Right hindlimb (tissue), 1 donor: ENCODE measurements around the gene TOMM40L.
A peak's percentile ranks its signal among the peaks of the same experiment; 100 is the strongest.

ENCODE experiments used
- DNase-seq: peaks from one replicate; pipeline ENCODE4 v3.0.0-alpha.2; 2018

The TOMM40L gene

GRCh38 chr1:161225534-161226319 lies at the start of gene TOMM40L:
Gene TOMM40L (plus strand): TSS chr1:161226060. CDS start chr1:161226490, 430 bp downstream.
- peak; percentile 92 for DNase-seq

DNA sequence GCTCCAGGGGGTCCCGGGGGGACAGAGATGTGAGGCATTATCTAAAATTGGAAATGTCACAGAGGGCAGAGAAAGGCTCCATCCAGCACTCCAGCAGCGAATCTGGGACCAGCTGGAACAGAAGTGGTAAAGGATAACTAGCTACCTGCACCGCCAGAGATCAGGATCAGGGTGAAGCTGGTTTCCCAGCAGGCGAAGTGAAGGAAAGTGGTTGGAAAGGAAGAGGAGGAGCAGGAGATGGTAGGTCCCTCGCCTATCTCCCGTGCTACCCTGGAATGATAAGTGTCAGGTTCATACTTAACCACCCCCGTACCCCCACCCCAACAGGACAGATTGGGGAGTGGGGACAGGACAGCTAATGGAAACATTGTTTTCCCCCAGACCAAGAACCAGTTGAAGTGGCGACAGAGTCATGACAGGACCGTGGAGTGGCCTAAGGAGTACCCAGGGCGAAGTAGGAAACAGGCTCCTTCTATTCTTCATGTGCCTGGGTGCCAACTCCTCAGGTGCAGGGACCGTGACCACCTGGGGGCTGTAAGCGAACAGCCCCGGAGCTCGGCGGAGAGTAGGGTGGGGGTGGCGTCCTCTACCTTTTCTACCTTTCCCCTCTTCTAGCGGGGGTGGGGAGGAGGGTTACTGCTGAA lies 49.3 kb upstream of the TOMM40L start:
- no peak for DNase-seq

DNA sequence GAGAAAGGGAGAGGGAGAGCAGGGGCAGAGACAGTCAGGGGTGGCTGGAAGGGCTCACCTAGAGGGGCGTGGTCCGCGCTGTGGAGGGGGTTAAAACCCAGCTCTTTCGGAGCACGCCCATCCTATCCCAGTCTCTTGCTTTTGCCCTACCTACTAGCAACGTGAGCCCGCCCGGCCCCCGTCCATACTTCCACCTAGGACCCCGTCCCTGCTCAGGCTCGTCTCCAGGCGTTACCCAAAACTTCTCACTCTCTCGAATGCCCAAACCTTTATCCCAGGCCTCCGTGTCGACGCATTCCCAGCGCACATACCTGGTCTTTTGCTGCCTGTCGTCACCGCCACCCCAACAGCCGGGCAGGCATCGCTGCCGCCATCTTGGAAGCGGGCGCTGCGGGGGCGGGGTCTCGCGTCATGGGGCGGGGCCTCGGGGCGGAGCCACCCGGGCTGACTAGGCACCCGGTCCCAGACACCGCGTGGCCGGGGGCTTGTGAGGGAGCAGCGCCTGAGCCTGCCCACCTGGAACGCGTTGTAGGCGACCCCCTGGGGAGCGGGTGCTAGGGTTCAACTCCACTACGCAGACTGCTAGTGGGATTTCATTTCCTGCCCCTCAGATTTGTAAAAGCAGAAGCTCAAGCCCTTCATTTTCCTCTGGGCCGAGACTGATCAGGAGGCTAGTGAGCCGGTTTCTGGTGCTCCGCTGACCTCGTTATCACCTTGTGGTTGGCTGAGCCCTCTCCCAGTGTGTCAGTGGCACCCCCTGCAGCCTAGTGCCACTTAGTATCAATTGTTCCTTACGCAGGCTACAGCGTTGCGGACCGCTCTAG lies 48.5 kb upstream of the TOMM40L start, which contains the start of gene B4GALT3:
Gene B4GALT3 (minus strand): TSS at position 396 of the 824 bp plus-strand sequence. CDS start 1,447 bp downstream, outside the sequence.
- DNase-seq, result peak; percentile 95

DNA sequence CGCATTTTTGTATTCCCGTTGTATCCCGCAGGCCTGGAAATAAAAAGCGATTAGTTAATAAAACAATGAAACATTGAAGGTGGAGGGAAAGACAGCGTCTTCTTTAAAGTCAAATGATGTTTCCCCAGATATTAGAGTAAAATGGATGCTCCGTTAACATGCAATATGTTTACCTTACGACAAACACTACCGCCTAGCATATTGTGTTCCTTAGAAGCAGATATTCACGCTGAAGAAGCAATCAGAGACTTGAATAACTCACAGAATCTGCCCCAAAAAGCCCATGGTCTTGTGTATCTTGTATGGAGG lies 48.0 kb upstream of the TOMM40L start:
- DNase-seq, result no peak

DNA sequence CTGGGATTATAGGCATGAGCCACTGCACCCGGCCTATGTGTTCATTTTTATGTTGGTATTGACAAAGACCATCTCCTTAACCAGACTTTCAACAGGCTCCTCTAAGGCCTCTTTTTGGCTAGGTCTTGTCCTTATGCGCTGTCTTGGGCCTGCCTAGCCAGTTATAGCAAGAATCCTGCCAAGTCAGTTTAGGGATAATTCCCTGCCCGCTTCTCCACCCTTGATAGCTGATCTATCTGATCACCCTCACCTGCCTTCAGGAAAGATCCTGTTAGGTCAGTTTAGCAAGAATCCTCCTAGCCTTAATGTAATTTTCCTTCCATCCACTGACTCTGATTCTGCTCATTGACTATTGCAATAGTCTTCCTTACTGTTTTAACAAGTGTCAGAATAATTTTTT lies 46.2 kb upstream of the TOMM40L start:
- no peak for DNase-seq

DNA sequence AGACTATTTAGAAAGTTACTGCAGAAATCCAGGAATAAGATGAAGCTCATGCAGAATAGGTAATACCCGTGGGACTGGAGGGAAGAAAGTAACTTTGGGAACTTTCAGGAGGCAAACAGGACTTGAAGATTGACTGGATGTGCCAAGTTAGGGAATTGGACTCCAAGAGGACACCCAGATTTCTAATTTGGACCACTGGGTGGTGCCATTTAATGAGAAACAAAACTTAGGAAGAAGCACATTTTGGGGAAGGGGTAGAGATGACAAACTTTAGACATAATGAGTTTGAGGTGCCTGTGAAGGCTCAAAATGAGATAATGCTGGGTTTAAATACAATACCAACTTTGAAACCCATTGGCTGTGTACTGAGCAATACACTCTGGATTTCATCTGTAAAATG lies 45.2 kb upstream of the TOMM40L start:
- DNase-seq, result no peak

DNA sequence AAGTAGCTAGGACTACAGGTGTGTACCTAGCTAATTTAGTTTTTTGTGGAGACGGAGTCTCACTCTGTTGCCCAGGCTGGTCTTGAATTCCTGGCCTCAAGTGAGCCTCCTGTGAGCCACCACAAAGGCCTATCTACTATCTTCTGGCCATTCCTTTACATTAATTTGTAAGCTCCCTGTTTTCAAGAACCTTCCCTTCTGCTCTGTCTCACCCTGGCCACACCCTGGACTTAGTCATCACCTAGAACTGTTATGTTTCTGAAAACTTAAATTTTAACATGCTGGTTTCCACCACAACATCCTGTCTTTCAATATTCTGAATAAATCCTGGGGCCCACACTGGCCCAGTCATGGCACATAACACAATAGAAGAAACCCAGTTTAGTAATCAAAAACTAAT lies 43.6 kb upstream of the TOMM40L start:
- DNase-seq, result no peak

DNA sequence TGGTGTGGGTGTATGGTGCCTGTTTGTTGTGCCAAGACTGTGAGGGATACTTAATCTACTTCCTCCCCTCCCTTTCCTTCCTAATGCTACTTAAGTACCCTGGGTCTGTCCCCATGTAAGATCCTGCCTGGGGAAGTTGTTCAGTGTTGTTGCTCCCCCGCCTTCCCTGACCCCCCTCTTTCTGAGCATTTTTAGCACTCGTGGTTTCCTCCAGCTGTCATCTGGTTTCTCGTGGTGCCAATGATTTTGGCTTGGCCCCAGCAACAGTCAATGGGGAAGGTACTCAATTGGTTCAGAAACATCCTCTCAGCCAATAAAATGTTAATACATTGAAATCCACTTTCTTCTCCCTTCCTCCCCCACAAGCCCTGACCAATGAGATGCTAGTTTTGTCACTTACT lies 40.6 kb upstream of the TOMM40L start:
- peak; percentile 73 for DNase-seq

GRCh38 chr1:161185732-161186311 lies 40.0 kb upstream of the TOMM40L start:
- DNase-seq, result peak; percentile 24

GRCh38 chr1:161187311-161187710 lies 38.5 kb upstream of the TOMM40L start:
- DNase-seq, result no peak

DNA sequence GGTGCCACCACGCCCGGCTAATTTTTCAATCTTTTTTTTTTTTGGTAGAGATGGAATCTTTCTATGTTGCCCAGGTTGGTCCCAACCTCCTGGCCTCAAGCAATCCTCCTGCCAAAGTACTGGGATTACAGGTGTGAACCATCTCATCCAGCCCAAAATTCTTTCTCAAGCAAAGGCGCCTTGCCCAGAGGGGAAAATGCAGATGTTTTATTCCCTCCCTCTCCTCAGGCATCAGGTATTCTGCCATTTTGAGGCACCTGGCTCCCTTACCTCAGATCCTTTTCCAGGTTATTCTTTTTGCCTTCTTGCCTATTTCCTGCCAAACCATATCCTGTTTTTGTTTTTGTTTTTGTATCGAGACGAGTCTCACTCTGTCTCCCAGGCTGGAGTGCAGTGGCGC lies 37.5 kb upstream of the TOMM40L start:
- no peak for DNase-seq

DNA sequence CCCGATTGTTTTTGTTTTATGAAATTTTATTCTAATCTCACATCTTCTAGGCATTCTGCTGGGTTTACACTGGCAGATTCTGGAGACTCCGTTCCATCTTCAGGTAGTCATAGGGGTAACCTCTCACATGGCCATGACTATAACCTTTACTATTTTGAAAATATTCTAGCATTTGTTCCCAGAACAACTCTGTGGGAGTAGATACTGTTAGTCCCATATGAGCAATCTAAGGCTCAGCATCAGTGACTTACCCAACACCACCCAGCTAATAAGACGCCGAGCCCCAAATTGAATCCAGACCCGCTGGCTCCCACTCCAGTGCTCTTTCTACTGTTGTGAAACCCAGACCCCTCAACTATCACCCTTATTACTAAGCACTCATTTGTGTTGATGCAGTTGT lies 36.8 kb upstream of the TOMM40L start:
- no peak for DNase-seq

DNA sequence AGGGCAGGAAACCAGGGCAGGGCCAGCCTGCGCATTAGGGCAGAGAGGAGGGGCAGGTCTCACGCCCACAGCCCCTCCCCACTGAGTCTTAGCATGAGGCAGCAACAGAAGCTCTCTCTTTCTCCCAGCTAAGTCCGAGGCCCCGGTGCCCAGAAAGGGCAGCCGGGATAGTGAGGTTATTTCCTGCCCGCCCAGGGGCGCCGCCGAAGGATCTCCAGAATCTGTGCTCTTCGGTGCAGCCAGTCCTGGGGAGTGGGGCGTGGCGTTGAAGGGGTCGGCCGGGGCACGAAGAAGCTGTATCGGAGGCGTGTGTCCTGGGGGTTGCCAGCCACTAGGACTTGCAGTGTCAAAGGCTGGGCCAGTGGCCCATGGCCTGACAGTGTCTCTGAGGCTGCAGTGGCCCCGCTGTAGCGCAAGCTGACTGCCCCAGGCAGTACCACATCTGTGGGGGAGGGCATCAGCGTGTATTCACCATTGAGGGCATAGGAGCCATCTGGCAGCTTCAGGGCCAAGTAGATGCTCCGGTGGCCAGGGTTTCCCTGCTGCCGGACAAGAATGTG lies 34.8 kb upstream of the TOMM40L start:
- no peak for DNase-seq

DNA sequence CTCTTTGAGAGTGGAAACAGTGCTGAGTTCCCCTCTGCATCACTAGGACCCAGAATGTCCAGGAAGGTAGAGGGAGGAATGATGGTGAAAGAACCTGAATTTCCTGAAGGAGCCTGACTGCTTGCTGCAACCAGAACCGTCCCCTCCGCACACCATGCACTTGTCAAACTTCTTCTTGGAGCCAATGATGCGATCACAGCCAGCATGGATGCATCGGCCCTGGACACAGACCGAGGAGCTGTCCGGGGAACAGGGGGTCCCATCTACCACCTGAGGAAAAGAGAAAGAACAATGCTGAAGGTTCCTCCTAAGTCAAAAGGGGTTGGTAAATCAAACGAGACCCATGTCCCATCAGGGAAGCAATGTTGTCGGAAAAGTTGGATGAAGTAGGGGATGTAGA lies 33.9 kb upstream of the TOMM40L start:
- DNase-seq, result no peak

DNA sequence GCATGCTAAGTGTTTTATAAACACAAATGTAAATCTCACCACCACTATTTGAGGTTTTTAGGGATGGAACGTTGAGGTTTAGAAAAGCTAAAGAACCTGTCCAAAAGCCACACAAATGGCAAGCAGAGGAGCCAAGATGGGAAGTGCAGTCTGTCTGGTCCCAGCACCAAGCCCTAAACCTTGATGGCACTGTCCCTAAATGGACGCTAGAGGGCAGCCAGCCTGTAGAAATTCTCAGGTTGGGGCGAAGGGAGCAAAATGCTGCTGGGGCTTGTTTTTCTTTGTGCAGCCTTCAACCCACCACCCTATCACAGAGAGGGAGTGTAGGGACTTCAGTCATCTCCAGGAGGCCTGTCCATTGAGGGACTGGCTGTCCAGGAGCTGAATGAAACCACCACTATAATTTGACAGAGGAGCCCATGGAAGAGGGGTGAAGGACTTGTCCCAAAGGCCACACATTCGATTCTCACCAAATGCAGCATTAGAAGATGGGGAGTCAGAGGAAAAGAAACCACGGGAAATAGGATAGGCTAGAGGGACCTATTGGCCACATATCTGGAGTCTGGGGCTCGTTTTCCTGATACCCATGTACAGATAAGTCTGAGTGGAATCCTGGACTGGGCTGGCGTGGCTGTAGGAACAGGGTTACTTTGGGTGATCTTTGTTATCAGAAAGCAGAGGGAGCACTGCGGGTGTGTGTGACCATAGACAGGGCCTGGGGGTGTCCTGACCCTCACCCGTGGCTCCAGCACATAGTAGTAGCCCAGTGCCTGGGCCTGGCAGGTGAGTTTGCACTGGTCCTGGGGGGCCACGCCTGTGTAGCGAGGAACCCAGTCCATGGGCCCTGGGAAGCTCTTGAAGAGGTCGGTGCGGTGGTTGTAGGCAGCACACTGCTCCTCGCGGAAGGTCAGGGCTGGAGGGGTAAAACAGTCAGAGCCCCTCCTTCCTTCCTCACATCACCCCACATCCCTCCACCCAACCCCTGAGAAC lies 33.1 kb upstream of the TOMM40L start:
- DNase-seq, result peak; percentile 69

DNA sequence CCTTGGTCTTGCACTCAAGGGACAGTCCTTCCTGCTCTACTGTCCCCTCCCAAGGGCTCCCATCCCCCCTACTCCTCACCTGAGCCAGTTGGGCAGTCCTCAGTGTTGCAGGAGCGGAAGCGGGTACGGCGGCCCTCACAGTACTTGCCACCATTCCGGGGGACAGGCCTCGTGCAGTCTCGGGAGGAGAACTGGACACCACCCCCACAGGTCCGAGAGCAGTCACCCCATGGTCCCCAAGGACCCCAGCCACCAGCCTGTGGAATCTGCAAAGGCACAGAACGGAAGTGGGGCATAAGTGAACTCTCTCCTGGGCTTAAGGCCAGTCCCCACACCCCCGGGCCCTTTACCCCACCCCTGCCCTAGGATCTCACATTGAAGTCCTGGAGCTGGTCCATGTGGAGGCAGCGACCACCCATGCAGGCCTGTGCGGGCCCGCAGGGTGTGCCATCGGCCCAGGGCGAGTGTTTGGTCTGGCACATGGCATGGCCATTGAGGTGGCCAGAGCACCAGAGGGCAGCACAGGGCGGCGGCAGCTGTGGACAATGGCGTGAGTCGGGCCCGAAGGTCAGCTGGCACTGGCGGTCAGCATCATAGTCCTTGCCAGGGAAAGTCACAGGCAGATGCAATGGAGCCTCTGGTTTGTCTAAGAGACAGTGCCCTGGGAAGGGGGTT lies 32.2 kb upstream of the TOMM40L start:
- DNase-seq, result no peak

GRCh38 chr1:161195171-161195570 lies 30.7 kb upstream of the TOMM40L start:
- DNase-seq, result no peak

- DNase-seq, result no peak
Measured at GRCh38 chr1:161196111-161196510, 29.7 kb upstream of the TOMM40L start.

DNA sequence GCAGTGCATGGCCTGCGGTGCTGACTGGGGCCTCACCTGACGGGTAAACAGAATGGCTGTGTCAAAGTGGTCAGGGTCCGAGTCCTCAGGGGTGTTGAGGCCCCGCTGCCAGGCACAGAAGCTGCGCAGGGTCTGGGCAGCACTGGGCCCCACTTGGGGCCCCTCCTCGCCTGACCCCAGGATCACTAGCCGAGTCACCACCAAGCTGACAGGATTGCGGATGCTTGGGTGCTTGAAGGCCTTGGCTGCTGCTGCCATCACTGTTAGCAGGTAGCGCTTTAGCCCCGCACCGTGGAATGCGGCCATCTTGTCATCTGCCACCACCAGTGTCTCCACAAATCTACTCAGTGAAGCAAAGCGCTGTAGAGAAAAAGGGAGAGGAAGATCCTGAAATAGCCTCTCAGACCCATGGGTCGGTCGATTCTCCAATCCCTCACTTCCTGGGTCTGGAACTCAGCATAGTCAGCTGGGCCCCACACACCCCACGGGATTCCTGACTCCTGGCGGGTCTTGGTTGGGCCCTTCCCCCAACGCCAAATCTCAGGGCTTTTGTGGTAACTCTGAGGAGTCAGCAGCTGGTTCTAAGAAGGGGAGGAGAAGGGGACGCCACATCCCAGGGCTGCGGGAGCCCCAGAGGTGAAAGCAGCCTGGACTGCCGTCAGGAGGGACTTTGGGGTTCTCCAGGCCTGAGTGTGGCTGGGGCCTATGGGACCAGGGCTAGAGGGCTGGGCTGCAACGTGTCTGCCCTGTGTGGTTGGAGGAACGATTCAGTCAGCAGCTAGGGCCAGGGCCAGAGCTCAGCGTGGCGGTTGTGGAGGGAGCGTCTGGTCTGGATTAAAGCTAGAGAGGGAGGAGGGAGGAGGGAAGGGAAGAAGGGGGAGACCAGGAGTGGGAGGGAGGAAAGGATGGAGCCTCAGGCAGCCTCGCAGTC lies 29.1 kb upstream of the TOMM40L start:
- peak; percentile 93 for DNase-seq
